Measurements from ENCODE around the gene AUTS2.

AUTS2 gene

GRCh38 chr7:70574970-70575799, 976.9 kb downstream of the AUTS2 start:
- H3K9me3 ChIP-seq (ENCODE audit: control insufficient read depth in 2 of 2, low read length in 2 of 2): no peaks in the 10 kb centered on the region
- H3K9ac ChIP-seq (ENCODE audit: low read length in 2 of 2): no peak overlapping the region
- no peak overlapping the region for H3K27ac ChIP-seq (ENCODE audit: low read length)
- H3K4me3 ChIP-seq (ENCODE audit: low read length in 2 of 2): no peak overlapping the region
- H3K36me3 ChIP-seq (ENCODE audit: control insufficient read depth in 2 of 2, insufficient read depth in 2 of 2, low read length in 2 of 2): no peaks in the 10 kb centered on the region
- H3K4me1 ChIP-seq (ENCODE audit: control insufficient read depth, insufficient read depth, low read length): peaks cover 3% of the 10 kb centered on the region
- H3K27me3 ChIP-seq (ENCODE audit: control insufficient read depth in 1 of 2, insufficient read depth in 2 of 2, low read length in 2 of 2): no peaks in the 10 kb centered on the region

- Histone ChIP-seq H3K27me3 (ENCODE audit: control insufficient read depth in 1 of 2, insufficient read depth in 2 of 2, low read length in 2 of 2) (no peaks in the 10 kb centered on the region), H3K4me1 (ENCODE audit: control insufficient read depth, insufficient read depth, low read length) (no peaks in the 10 kb centered on the region), H3K4me3 (ENCODE audit: low read length in 2 of 2) (no peak overlapping the region), H3K36me3 (ENCODE audit: control insufficient read depth in 2 of 2, insufficient read depth in 2 of 2, low read length in 2 of 2) (no peaks in the 10 kb centered on the region), H3K27ac (ENCODE audit: low read length) (no peak overlapping the region), H3K9ac (ENCODE audit: low read length in 2 of 2) (no peak overlapping the region), H3K9me3 (ENCODE audit: control insufficient read depth in 2 of 2, low read length in 2 of 2) (no peaks in the 10 kb centered on the region)
Measured at GRCh38 chr7:70577078-70577477, 978.8 kb downstream of the AUTS2 start.

GRCh38 chr7:70578131-70578530, 979.9 kb downstream of the AUTS2 start:
- Histone ChIP-seq H3K27ac (ENCODE audit: low read length) (no peak overlapping the region), H3K36me3 (ENCODE audit: control insufficient read depth in 2 of 2, insufficient read depth in 2 of 2, low read length in 2 of 2) (no peaks in the 10 kb centered on the region), H3K9me3 (ENCODE audit: control insufficient read depth in 2 of 2, low read length in 2 of 2) (no peaks in the 10 kb centered on the region), H3K4me1 (ENCODE audit: control insufficient read depth, insufficient read depth, low read length) (peaks cover 1% of the 10 kb centered on the region), H3K27me3 (ENCODE audit: control insufficient read depth in 1 of 2, insufficient read depth in 2 of 2, low read length in 2 of 2) (no peaks in the 10 kb centered on the region), H3K9ac (ENCODE audit: low read length in 2 of 2) (no peak overlapping the region), H3K4me3 (ENCODE audit: low read length in 2 of 2) (no peak overlapping the region)

- H3K36me3 ChIP-seq (ENCODE audit: control insufficient read depth in 2 of 2, insufficient read depth in 2 of 2, low read length in 2 of 2): no peaks in the 10 kb centered on the region
- H3K9ac ChIP-seq (ENCODE audit: low read length in 2 of 2): no peak overlapping the region
- no peak overlapping the region for H3K27ac ChIP-seq (ENCODE audit: low read length)
- no peaks in the 10 kb centered on the region for H3K9me3 ChIP-seq (ENCODE audit: control insufficient read depth in 2 of 2, low read length in 2 of 2)
- H3K27me3 ChIP-seq (ENCODE audit: control insufficient read depth in 1 of 2, insufficient read depth in 2 of 2, low read length in 2 of 2): no peaks in the 10 kb centered on the region
- H3K4me1 ChIP-seq (ENCODE audit: control insufficient read depth, insufficient read depth, low read length): peaks cover 6% of the 10 kb centered on the region
- H3K4me3 ChIP-seq (ENCODE audit: low read length in 2 of 2): no peak overlapping the region
Measured at GRCh38 chr7:70579397-70580097, 981.3 kb downstream of the AUTS2 start.

GRCh38 chr7:70580161-70580560, 981.9 kb downstream of the AUTS2 start:
- Histone ChIP-seq H3K27me3 (ENCODE audit: control insufficient read depth in 1 of 2, insufficient read depth in 2 of 2, low read length in 2 of 2) (no peaks in the 10 kb centered on the region), H3K9me3 (ENCODE audit: control insufficient read depth in 2 of 2, low read length in 2 of 2) (no peaks in the 10 kb centered on the region), H3K27ac (ENCODE audit: low read length) (no peak overlapping the region), H3K9ac (ENCODE audit: low read length in 2 of 2) (no peak overlapping the region), H3K36me3 (ENCODE audit: control insufficient read depth in 2 of 2, insufficient read depth in 2 of 2, low read length in 2 of 2) (no peaks in the 10 kb centered on the region), H3K4me1 (ENCODE audit: control insufficient read depth, insufficient read depth, low read length) (peaks cover 6% of the 10 kb centered on the region), H3K4me3 (ENCODE audit: low read length in 2 of 2) (no peak overlapping the region)

- peak overlapping the region; percentile 1 for H3K27ac ChIP-seq (ENCODE audit: low read length)
- peaks cover 6% of the 10 kb centered on the region for H3K4me1 ChIP-seq (ENCODE audit: control insufficient read depth, insufficient read depth, low read length)
- H3K9ac ChIP-seq (ENCODE audit: low read length in 2 of 2): peak overlapping the region in 1 of 2 donors; percentile 5
- no peaks in the 10 kb centered on the region for H3K9me3 ChIP-seq (ENCODE audit: control insufficient read depth in 2 of 2, low read length in 2 of 2)
- no peaks in the 10 kb centered on the region for H3K36me3 ChIP-seq (ENCODE audit: control insufficient read depth in 2 of 2, insufficient read depth in 2 of 2, low read length in 2 of 2)
- no peak overlapping the region for H3K4me3 ChIP-seq (ENCODE audit: low read length in 2 of 2)
- H3K27me3 ChIP-seq (ENCODE audit: control insufficient read depth in 1 of 2, insufficient read depth in 2 of 2, low read length in 2 of 2): no peaks in the 10 kb centered on the region
Measured at GRCh38 chr7:70582927-70583895, 984.9 kb downstream of the AUTS2 start.

- peaks cover 6% of the 10 kb centered on the region for H3K4me1 ChIP-seq (ENCODE audit: control insufficient read depth, insufficient read depth, low read length)
- H3K27ac ChIP-seq (ENCODE audit: low read length): no peak overlapping the region
- peak overlapping the region in 1 of 2 donors; percentile 22 for H3K4me3 ChIP-seq (ENCODE audit: low read length in 2 of 2)
- H3K9ac ChIP-seq (ENCODE audit: low read length in 2 of 2): no peak overlapping the region
- no peaks in the 10 kb centered on the region for H3K9me3 ChIP-seq (ENCODE audit: control insufficient read depth in 2 of 2, low read length in 2 of 2)
- no peaks in the 10 kb centered on the region for H3K27me3 ChIP-seq (ENCODE audit: control insufficient read depth in 1 of 2, insufficient read depth in 2 of 2, low read length in 2 of 2)
- H3K36me3 ChIP-seq (ENCODE audit: control insufficient read depth in 2 of 2, insufficient read depth in 2 of 2, low read length in 2 of 2): no peaks in the 10 kb centered on the region
Measured at GRCh38 chr7:70583965-70584883, 985.9 kb downstream of the AUTS2 start.

- Histone ChIP-seq H3K4me1 (ENCODE audit: control insufficient read depth, insufficient read depth, low read length) (peaks cover 6% of the 10 kb centered on the region), H3K36me3 (ENCODE audit: control insufficient read depth in 2 of 2, insufficient read depth in 2 of 2, low read length in 2 of 2) (no peaks in the 10 kb centered on the region), H3K9me3 (ENCODE audit: control insufficient read depth in 2 of 2, low read length in 2 of 2) (no peaks in the 10 kb centered on the region), H3K27ac (ENCODE audit: low read length) (no peak overlapping the region), H3K9ac (ENCODE audit: low read length in 2 of 2) (no peak overlapping the region), H3K4me3 (ENCODE audit: low read length in 2 of 2) (peak overlapping the region in 1 of 2 donors; percentile 22), H3K27me3 (ENCODE audit: control insufficient read depth in 1 of 2, insufficient read depth in 2 of 2, low read length in 2 of 2) (no peaks in the 10 kb centered on the region)
Measured at GRCh38 chr7:70585071-70585470, 986.8 kb downstream of the AUTS2 start.

GRCh38 chr7:70586822-70587221, 988.5 kb downstream of the AUTS2 start:
- Histone ChIP-seq H3K9me3 (ENCODE audit: control insufficient read depth in 2 of 2, low read length in 2 of 2) (no peaks in the 10 kb centered on the region), H3K9ac (ENCODE audit: low read length in 2 of 2) (no peak overlapping the region), H3K27ac (ENCODE audit: low read length) (no peak overlapping the region), H3K27me3 (ENCODE audit: control insufficient read depth in 1 of 2, insufficient read depth in 2 of 2, low read length in 2 of 2) (no peaks in the 10 kb centered on the region), H3K36me3 (ENCODE audit: control insufficient read depth in 2 of 2, insufficient read depth in 2 of 2, low read length in 2 of 2) (no peaks in the 10 kb centered on the region), H3K4me3 (ENCODE audit: low read length in 2 of 2) (no peak overlapping the region), H3K4me1 (ENCODE audit: control insufficient read depth, insufficient read depth, low read length) (peaks cover 6% of the 10 kb centered on the region)
